ENCODE data around the gene ENPP6.
A peak's percentile ranks its signal among the peaks of the same experiment; 100 is the strongest.

ENPP6 gene

GRCh38 chr4:184189966-184190365, 27.7 kb downstream of the ENPP6 start:
- DNase-seq = no peak

GRCh38 chr4:184188443-184189400, 29.0 kb downstream of the ENPP6 start:
- peak; percentile 19 to 36 (median 32) for DNase-seq

GRCh38 chr4:184177271-184177670, 40.4 kb downstream of the ENPP6 start:
- no peak for DNase-seq

- no peak for DNase-seq
These were observed 42.8 kb downstream of the ENPP6 start for GRCh38 chr4:184174571-184175488.

GRCh38 chr4:184171011-184171410, 46.7 kb downstream of the ENPP6 start:
- no peak for DNase-seq

GRCh38 chr4:184169225-184169867, 48.3 kb downstream of the ENPP6 start:
- DNase-seq = no peak

GRCh38 chr4:184168406-184169019, 49.2 kb downstream of the ENPP6 start:
- peak; percentile 76 to 89 (median 86) for DNase-seq

GRCh38 chr4:184167576-184167975, 50.1 kb downstream of the ENPP6 start:
- DNase-seq = no peak

GRCh38 chr4:184166736-184167135, 50.9 kb downstream of the ENPP6 start:
- no peak for DNase-seq

- DNase-seq = no peak
These were observed 52.4 kb downstream of the ENPP6 start for GRCh38 chr4:184165291-184165690.

- DNase-seq = peak; percentile 64 to 80 (median 66)
These were observed 53.9 kb downstream of the ENPP6 start for GRCh38 chr4:184163813-184164212.

GRCh38 chr4:184162596-184162995, 55.1 kb downstream of the ENPP6 start:
- no peak for DNase-seq

- no peak for DNase-seq
These were observed 60.4 kb downstream of the ENPP6 start for GRCh38 chr4:184157322-184157721.

GRCh38 chr4:184156163-184156920, 61.3 kb downstream of the ENPP6 start:
- DNase-seq = no peak

- DNase-seq = no peak
These were observed 63.5 kb downstream of the ENPP6 start for GRCh38 chr4:184154199-184154598.

- DNase-seq = no peak
These were observed 63.9 kb downstream of the ENPP6 start for GRCh38 chr4:184153781-184154180.

- DNase-seq = no peak
These were observed 65.6 kb downstream of the ENPP6 start for GRCh38 chr4:184151988-184152485.

GRCh38 chr4:184150102-184150839, 67.4 kb downstream of the ENPP6 start:
- no peak for DNase-seq

- DNase-seq = no peak
These were observed 68.7 kb downstream of the ENPP6 start for GRCh38 chr4:184148738-184149637.
